CD14-positive monocyte (primary cell): Measurements from ENCODE around the gene CHN2. TPM values are rescaled to one million over a fixed set of nuclear protein-coding genes. Genes with fewer than 3 reads are reported as not detected.

ENCODE experiments used
- DNase-seq, 3 donors: peaks; one replicate each; pipeline ENCODE4 v3.0.0-alpha.2; 2011 to 2022
- H2AFZ ChIP-seq: 2 replicates; pipeline ENCODE4 v1.6.0; 2012; ENCODE audit warnings: mild to moderate bottlenecking, low read depth, low read length, inconsistent platforms; ENCODE audit not compliant: insufficient read depth, poor library complexity, severe bottlenecking
- H3K27ac ChIP-seq, 2 donors: 1 replicate in 1 of 2; 2 replicates in 1 of 2; pipeline ENCODE4 v1.5.1; 2012 to 2013; ENCODE audit warnings: low read length in 2 of 2, control low read depth in 1 of 2, inconsistent platforms in 1 of 2, low read depth in 1 of 2, mild to moderate bottlenecking in 1 of 2
- H3K27me3 ChIP-seq, 2 donors: one replicate each; pipeline versions ENCODE4 v1.6.0 to v1.6.1; 2011 to 2013; ENCODE audit warnings: low read length in 2 of 2; ENCODE audit not compliant: control insufficient read depth in 2 of 2, insufficient read depth in 2 of 2
- H3K36me3 ChIP-seq, 2 donors: replicated peaks in 1 of 2; 1 replicate in 1 of 2; 2 replicates in 1 of 2; pipeline versions ENCODE4 v1.5.1 to v1.6.1; 2012 to 2013; ENCODE audit warnings: low read length in 2 of 2, control low read depth in 1 of 2, inconsistent platforms in 1 of 2, mild to moderate bottlenecking in 1 of 2; ENCODE audit not compliant: insufficient read depth in 2 of 2, control insufficient read depth in 1 of 2
- H3K4me1 ChIP-seq, 2 donors: 1 replicate in 1 of 2; 2 replicates in 1 of 2; pipeline versions ENCODE4 v1.5.1 to v1.6.1; 2012 to 2013; ENCODE audit warnings: low read length in 2 of 2, control low read depth in 1 of 2, inconsistent platforms in 1 of 2, mild to moderate bottlenecking in 1 of 2, moderate library complexity in 1 of 2; ENCODE audit not compliant: insufficient read depth in 2 of 2, control insufficient read depth in 1 of 2
- H3K4me2 ChIP-seq: replicated peaks from 2 replicates; pipeline ENCODE3; 2012; ENCODE audit warnings: low read length, moderate library complexity, mild to moderate bottlenecking; ENCODE audit not compliant: poor library complexity, severe bottlenecking; ENCODE audit errors: extremely low read depth
- H3K4me3 ChIP-seq, 3 experiments: fragments of 200-600 bp in 1 of 3; sonication (generic) in 1 of 3; replicated peaks in 1 of 3; 1 replicate in 2 of 3; 2 replicates in 1 of 3; pipeline ENCODE4 v1.5.1; 2011 to 2013; ENCODE audit warnings: low read length in 3 of 3, mild to moderate bottlenecking in 3 of 3, control low read depth in 2 of 3, low read depth in 2 of 3, inconsistent platforms in 1 of 3, moderate library complexity in 1 of 3
- H3K79me2 ChIP-seq: 2 replicates; pipeline ENCODE4 v1.6.0; 2012; ENCODE audit warnings: mild to moderate bottlenecking, control low read depth, inconsistent platforms, low read length, moderate library complexity; ENCODE audit not compliant: insufficient read depth
- H3K9ac ChIP-seq: 2 replicates; pipeline ENCODE4 v1.6.0; 2017; ENCODE audit warnings: low read length, mild to moderate bottlenecking; ENCODE audit not compliant: insufficient read depth, poor library complexity, severe bottlenecking
- H3K9me3 ChIP-seq, 2 donors: replicated peaks in 1 of 2; 1 replicate in 1 of 2; 2 replicates in 1 of 2; pipeline versions ENCODE4 v1.5.1 to v1.6.1; 2012 to 2013; ENCODE audit warnings: low read length in 2 of 2, control low read depth in 1 of 2; ENCODE audit not compliant: control insufficient read depth in 1 of 2, insufficient read depth in 1 of 2
- H4K20me1 ChIP-seq: 2 replicates; pipeline ENCODE4 v1.6.0; 2012; ENCODE audit warnings: mild to moderate bottlenecking, low read length, control low read depth, moderate library complexity; ENCODE audit not compliant: insufficient read depth
- H3K27ac Mint-ChIP-seq, 7 donors: one replicate each; pipeline ENCODE4 v1.8.0; 2020; ENCODE audit warnings: mild to moderate bottlenecking in 7 of 7, mixed read lengths in 7 of 7, moderate library complexity in 6 of 7, inconsistent platforms in 2 of 7
- H3K27me3 Mint-ChIP-seq, 3 donors: one replicate each; pipeline ENCODE4 v1.8.0; 2021 to 2022; ENCODE audit warnings: low read depth in 3 of 3, mild to moderate bottlenecking in 3 of 3, mixed read lengths in 3 of 3, moderate library complexity in 3 of 3, inconsistent platforms in 1 of 3
- H3K36me3 Mint-ChIP-seq, 2 donors: one replicate each; pipeline ENCODE4 v1.8.0; 2020; ENCODE audit warnings: mixed read lengths in 2 of 2, inconsistent platforms in 1 of 2, mild to moderate bottlenecking in 1 of 2
- H3K4me1 Mint-ChIP-seq: one replicate; pipeline ENCODE4 v1.8.0; 2020; ENCODE audit warnings: mild to moderate bottlenecking, mixed read lengths
- H3K4me3 Mint-ChIP-seq, 2 donors: one replicate each; pipeline ENCODE4 v1.8.0; 2020; ENCODE audit warnings: mild to moderate bottlenecking in 2 of 2, mixed read lengths in 2 of 2, moderate library complexity in 1 of 2
- H3K9me3 Mint-ChIP-seq, 7 donors: one replicate each; pipeline ENCODE4 v1.8.0; 2020 to 2022; ENCODE audit warnings: mixed read lengths in 7 of 7, mild to moderate bottlenecking in 6 of 7, moderate library complexity in 6 of 7, inconsistent platforms in 2 of 7
- WGBS: methylation state at CpG from one replicate; pipeline ENCODE4 v1.1.5; 2013; ENCODE audit warnings: missing lambda C conversion rate; ENCODE audit not compliant: insufficient coverage; 5-methylcytosine and 5-hydroxymethylcytosine counted together
- intact Hi-C, 2 donors: fragments of 100-400 bp; cut with micrococcal nuclease; formaldehyde crosslinking; loops; one replicate each; pipeline versions ENCODE4 v1.15.0 to v1.15.1; 2023
- polyA plus RNA-seq, 3 donors: library from polyadenylated mRNA; depleted of rRNA in 1 of 3; unstranded in 2 of 3; stranded (reverse) in 1 of 3; fragments of 300-500 nt in 2 of 3; fragments of >200 nt in 1 of 3; fragmentation: Illumina TruSeq in 2 of 3; gene quantifications; 1 replicate in 2 of 3; 2 replicates in 1 of 3; pipeline ENCODE4 v1.2.3, GENCODE V29; 2012 to 2021
- TF ChIP-seq, protein P1 (sequence below): fragments of 200-600 bp; IDR thresholded peaks from one replicate; pipeline ENCODE4 v1.8.0; 2022; ENCODE audit warnings: antibody characterized with exemption, mild to moderate bottlenecking

CHN2 gene
- polyA plus RNA-seq, 3 donors, result 26.6 to 66.5 (median 44.8) TPM

DNA sequence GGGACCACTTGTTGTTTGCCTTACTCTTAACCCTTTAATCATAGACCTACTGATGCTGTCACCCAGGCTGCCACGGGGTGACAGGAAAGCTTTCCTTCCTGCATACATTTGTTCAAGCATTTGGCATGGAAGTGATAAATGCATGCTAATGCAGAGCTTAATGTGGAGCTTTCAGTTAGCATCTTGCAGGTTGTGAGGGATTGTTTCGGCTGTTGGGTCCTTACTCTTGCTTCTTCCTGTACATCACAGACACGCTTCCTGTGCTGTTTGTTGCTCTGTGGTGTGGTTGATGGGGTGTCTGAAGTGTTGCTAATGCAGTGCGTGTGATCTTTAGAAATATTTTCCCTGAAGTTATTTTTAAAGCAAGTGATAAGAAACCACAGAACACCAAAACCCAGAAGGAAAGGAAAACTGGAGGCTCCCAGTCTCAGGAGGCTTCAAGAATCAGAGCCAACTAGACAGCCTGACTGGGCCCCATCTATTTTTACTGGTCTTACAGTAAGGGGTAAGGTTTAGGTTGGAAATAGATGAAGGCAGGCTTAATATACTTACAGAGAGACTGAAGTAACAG lies 143.1 kb downstream of the CHN2 start:
- peak overlapping the region in 1 of 7 donors; percentile 46 for H3K27ac Mint-ChIP-seq
- H3K27me3 Mint-ChIP-seq, result peaks cover 0 to 2% (median 0%) of the 10 kb centered on the region in 3 donors
- Histone ChIP-seq H3K27ac (no peak overlapping the region), H3K4me3 (no peak overlapping the region), H3K4me1 (peaks cover 10 to 14% of the 10 kb centered on the region in 2 donors), H3K9ac (no peak overlapping the region), H2AFZ (no peak overlapping the region), H3K79me2 (no peaks in the 10 kb centered on the region), H3K4me2 (no peak overlapping the region), H3K36me3 (no peaks in the 10 kb centered on the region), H3K9me3 (no peaks in the 10 kb centered on the region), H4K20me1 (peaks cover 66% of the 10 kb centered on the region), H3K27me3 (no peaks in the 10 kb centered on the region)
- TF ChIP-seq, protein P1, sequence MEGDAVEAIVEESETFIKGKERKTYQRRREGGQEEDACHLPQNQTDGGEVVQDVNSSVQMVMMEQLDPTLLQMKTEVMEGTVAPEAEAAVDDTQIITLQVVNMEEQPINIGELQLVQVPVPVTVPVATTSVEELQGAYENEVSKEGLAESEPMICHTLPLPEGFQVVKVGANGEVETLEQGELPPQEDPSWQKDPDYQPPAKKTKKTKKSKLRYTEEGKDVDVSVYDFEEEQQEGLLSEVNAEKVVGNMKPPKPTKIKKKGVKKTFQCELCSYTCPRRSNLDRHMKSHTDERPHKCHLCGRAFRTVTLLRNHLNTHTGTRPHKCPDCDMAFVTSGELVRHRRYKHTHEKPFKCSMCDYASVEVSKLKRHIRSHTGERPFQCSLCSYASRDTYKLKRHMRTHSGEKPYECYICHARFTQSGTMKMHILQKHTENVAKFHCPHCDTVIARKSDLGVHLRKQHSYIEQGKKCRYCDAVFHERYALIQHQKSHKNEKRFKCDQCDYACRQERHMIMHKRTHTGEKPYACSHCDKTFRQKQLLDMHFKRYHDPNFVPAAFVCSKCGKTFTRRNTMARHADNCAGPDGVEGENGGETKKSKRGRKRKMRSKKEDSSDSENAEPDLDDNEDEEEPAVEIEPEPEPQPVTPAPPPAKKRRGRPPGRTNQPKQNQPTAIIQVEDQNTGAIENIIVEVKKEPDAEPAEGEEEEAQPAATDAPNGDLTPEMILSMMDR, result no peak
- no CpG with 5 or more reads among the region's 4 CpGs for WGBS
- no peak for DNase-seq
- intact Hi-C loops, result loop anchor here in 1 of 2 donors (10.0 kb wide), 1 partner anchor 143 kb away; the partner anchor contains the start of gene CHN2
- H3K36me3 Mint-ChIP-seq, result peaks cover 9 to 17% of the 10 kb centered on the region in 2 donors
- peak overlapping the region in 1 of 2 donors; percentile 32 for H3K4me3 Mint-ChIP-seq
- peaks cover 25% of the 10 kb centered on the region for H3K4me1 Mint-ChIP-seq
- H3K9me3 Mint-ChIP-seq, result no peaks in the 10 kb centered on the region

DNA sequence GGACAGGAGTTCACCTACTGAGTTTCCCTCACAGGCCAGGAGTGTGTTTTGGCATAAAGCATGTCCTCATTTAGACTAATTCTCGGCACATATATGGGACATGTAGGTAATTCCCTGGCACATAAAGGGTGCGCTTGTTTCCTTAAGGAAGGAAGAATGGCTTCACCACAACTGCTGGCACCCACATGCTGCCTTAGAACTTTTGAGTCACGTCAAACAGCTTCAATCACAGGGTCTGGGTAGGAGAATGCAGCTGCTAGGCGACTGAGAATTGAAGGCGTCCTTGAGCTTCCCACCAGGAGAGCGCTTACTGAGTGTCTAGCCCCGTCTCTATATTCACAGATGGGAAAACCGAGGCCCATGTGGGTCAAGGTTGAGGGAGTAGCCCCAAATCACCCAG lies 146.1 kb downstream of the CHN2 start:
- no peak overlapping the region for H3K4me3 Mint-ChIP-seq
- Histone ChIP-seq H2AFZ (no peak overlapping the region), H3K4me2 (no peak overlapping the region), H3K79me2 (no peaks in the 10 kb centered on the region), H3K27me3 (no peaks in the 10 kb centered on the region), H3K36me3 (no peaks in the 10 kb centered on the region), H3K4me1 (peaks cover 22 to 27% of the 10 kb centered on the region in 2 donors), H4K20me1 (peaks cover 84% of the 10 kb centered on the region), H3K9me3 (no peaks in the 10 kb centered on the region), H3K9ac (no peak overlapping the region), H3K27ac (no peak overlapping the region), H3K4me3 (no peak overlapping the region)
- H3K4me1 Mint-ChIP-seq, result peaks cover 22% of the 10 kb centered on the region
- intact Hi-C loops, result no loop called here
- WGBS, result 97% methylated on average over 5 of the region's 8 CpGs
- H3K9me3 Mint-ChIP-seq, result no peaks in the 10 kb centered on the region
- no peak overlapping the region for H3K27ac Mint-ChIP-seq
- H3K27me3 Mint-ChIP-seq, result peaks cover 0 to 2% (median 0%) of the 10 kb centered on the region in 3 donors
- peaks cover 0 to 10% of the 10 kb centered on the region in 2 donors for H3K36me3 Mint-ChIP-seq
- TF ChIP-seq, protein P1, result no peak
- DNase-seq, result no peak
